Mucosa of stomach (tissue), 1 donor: ENCODE results near the gene AKT2.

ENCODE experiments used
- H3K27me3 ChIP-seq: one replicate; pipeline ENCODE4 v1.7.0; 2013; ENCODE audit warnings: mild to moderate bottlenecking, low read length; ENCODE audit not compliant: control insufficient read depth, insufficient read depth
- H3K36me3 ChIP-seq: one replicate; pipeline ENCODE4 v1.7.0; 2013; ENCODE audit warnings: low read length; ENCODE audit not compliant: control insufficient read depth, insufficient read depth
- H3K4me1 ChIP-seq: one replicate; pipeline ENCODE4 v1.7.0; 2013; ENCODE audit warnings: mild to moderate bottlenecking, low read length; ENCODE audit not compliant: control insufficient read depth, insufficient read depth
- H3K4me3 ChIP-seq: one replicate; pipeline ENCODE4 v1.7.0; 2013; ENCODE audit warnings: low read length
- H3K9ac ChIP-seq: one replicate; pipeline ENCODE4 v1.7.0; 2013; ENCODE audit warnings: mild to moderate bottlenecking, low read length, moderate library complexity
- H3K9me3 ChIP-seq: one replicate; pipeline ENCODE4 v1.7.0; 2013; ENCODE audit warnings: mild to moderate bottlenecking, low read length, moderate library complexity; ENCODE audit not compliant: control insufficient read depth
- donor health status: Pancreatic carcinoma.

AKT2 gene

GRCh38 chr19:40244579-40245317, 40.4 kb downstream of the AKT2 start:
- Histone ChIP-seq H3K9ac (no peak overlapping the region), H3K9me3 (no peaks in the 10 kb centered on the region), H3K4me1 (no peaks in the 10 kb centered on the region), H3K4me3 (no peak overlapping the region), H3K36me3 (no peaks in the 10 kb centered on the region), H3K27me3 (no peaks in the 10 kb centered on the region)

DNA sequence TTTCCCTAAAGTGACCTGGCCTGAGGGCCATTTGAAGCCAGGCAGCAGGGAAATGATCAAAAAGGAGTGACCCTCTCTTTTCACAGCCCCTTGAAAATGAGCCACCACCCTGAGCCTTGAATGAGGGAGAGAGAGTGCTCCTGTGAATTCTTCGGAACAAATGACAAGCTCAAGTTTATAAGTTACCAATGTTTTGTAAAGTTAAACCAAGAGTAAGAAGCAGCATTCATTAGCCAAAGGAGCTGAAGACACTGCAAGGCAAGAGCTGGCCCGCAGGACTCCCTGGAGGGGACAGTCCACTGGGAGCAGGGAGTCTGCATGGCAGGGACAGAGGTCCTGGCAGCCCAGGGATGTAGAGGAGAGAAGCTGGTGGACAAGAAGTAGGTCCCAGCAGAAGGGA, 42.0 kb downstream of the AKT2 start:
- H3K9ac ChIP-seq, result no peak overlapping the region
- peaks cover 3% of the 10 kb centered on the region for H3K36me3 ChIP-seq
- H3K27me3 ChIP-seq, result no peaks in the 10 kb centered on the region
- H3K4me3 ChIP-seq, result no peak overlapping the region
- no peaks in the 10 kb centered on the region for H3K9me3 ChIP-seq
- H3K4me1 ChIP-seq, result no peaks in the 10 kb centered on the region

DNA sequence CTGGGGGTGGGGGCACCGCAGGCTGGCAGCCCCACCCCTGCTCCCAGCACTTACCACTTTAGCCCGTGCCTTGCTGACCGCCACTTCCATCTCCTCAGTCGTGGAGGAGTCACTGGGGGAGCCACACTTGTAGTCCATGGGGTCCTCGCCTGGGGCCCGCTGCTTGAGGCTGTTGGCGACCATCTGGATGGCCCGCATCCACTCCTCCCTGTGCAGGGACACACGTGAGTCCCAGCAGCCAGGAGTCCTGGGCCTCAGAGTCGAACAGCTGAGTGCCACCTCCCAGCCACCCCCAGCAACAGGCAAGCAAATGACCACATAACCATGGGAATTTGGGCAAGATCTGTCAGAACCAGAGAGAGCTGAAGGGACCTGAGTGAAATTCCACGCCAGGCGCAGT, 42.7 kb downstream of the AKT2 start:
- Histone ChIP-seq H3K9ac (no peak overlapping the region), H3K27me3 (no peaks in the 10 kb centered on the region), H3K9me3 (no peaks in the 10 kb centered on the region), H3K36me3 (peaks cover 5% of the 10 kb centered on the region), H3K4me3 (no peak overlapping the region), H3K4me1 (no peaks in the 10 kb centered on the region)

GRCh38 chr19:40241809-40242384, 43.2 kb downstream of the AKT2 start:
- Histone ChIP-seq H3K9ac (no peak overlapping the region), H3K4me3 (no peak overlapping the region), H3K9me3 (no peaks in the 10 kb centered on the region), H3K4me1 (no peaks in the 10 kb centered on the region), H3K36me3 (peaks cover 5% of the 10 kb centered on the region), H3K27me3 (no peaks in the 10 kb centered on the region)

DNA sequence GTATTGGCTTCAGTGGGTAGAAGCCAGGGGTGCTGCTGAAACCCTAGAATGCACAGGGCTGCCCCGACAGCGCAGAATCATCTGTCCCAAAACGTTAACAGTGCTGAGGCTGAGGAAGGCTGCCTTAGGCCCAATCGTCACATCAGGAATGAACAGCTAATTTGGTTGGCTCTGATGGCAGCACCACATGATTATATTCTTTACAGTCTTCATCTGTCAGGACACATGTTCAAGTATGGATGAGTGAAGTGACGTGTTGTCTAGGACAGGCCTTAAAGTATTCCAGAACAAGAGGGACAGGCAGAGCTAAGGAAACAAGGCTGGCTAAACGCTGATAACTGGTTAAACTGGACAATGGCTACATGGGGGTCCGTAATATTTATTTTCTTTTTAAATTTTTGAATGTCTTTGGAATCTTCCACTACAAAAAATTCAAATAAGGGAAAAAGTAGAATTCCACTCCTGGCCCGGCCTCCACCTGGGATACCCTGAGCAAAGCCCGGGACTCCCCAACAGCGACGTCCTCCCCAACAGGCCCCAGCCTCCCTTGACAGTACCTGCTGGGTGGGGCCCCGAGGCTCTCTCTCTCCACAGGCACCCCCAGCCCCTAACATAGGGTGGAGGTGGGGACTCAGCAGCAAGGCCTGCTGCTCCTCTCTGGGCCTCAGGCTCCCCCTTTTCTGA, 43.9 kb downstream of the AKT2 start:
- Histone ChIP-seq H3K27me3 (no peaks in the 10 kb centered on the region), H3K4me1 (no peaks in the 10 kb centered on the region), H3K36me3 (peaks cover 5% of the 10 kb centered on the region), H3K9ac (no peak overlapping the region), H3K4me3 (no peak overlapping the region), H3K9me3 (no peaks in the 10 kb centered on the region)

DNA sequence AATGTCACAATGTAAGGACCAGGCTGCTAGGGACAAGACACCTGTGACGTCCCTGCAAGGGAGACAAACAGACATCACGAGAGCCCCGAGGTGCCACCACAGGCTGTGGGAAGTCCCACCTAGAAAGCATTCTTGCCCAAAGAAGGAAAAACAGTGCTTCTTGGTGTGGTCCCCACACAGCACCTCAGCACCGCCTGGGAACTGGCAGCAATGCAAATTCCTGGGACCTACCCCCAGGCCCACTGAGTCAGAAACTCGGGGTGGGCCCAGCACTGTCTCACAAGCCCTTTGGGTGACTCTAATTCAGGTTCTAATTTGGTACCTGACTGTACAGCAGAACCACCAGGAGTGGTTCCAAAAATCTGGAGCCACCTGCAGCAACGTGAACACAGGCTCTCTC, 44.8 kb downstream of the AKT2 start:
- Histone ChIP-seq H3K9ac (no peak overlapping the region), H3K9me3 (no peaks in the 10 kb centered on the region), H3K4me1 (no peaks in the 10 kb centered on the region), H3K27me3 (no peaks in the 10 kb centered on the region), H3K4me3 (no peak overlapping the region), H3K36me3 (peaks cover 5% of the 10 kb centered on the region)

DNA sequence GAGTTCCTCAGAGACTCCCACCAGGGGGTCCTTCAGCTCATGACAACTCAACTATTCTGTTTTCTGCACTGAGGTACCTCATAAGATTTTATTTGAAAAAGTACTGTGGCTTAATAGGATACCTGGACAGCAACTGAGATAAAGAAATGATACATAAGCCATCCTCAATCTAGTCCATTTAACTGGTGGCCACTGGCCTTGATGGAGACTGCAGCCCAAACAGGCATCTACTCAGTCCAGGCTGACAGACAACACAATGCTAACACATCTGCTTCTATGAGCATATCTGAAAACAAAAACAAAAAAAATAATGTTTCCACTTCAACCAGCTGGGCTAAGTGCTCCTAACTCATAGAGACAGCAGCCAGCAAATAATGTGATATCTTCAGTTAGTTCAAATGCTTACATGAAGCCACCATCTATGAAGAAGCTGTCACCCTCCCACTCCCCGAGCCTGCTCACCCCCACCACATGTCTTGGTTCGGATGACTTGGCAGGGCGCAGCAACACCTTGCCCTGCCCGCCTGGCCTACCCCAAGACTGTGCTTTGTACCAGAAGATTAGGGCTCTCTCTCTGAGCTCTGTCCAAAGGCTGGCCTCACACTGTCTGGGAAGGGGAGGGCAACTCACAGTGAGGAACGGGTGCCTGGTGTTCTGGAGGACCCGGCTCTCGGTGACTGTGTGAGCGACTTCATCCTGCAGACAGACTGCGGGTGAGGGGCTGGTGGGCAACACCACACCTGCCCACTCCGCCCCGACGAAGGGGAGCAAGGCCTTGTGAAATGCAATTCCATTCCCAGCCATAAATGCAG, 45.5 kb downstream of the AKT2 start:
- peaks cover 5% of the 10 kb centered on the region for H3K36me3 ChIP-seq
- H3K4me3 ChIP-seq, result no peak overlapping the region
- H3K4me1 ChIP-seq, result no peaks in the 10 kb centered on the region
- no peaks in the 10 kb centered on the region for H3K27me3 ChIP-seq
- no peak overlapping the region for H3K9ac ChIP-seq
- H3K9me3 ChIP-seq, result no peaks in the 10 kb centered on the region

DNA sequence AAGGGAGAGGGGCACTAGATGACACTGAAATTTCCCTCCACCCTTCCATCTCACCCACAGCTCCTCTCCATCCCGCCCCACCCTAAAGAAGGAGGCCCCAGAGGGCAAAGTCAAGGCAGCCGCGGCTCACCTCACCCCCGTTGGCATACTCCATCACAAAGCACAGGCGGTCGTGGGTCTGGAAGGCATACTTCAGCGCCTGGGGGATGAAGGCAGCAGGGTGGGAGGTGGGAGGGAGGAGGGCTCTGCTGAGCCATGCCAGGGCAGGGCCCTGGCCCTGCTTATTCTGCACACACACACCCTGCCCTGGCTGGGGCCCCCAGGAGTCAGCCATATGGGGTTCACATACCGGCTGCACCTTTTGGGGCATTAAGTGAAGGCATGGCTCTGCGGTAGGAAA, 46.4 kb downstream of the AKT2 start:
- Histone ChIP-seq H3K27me3 (no peaks in the 10 kb centered on the region), H3K9ac (no peak overlapping the region), H3K36me3 (peaks cover 5% of the 10 kb centered on the region), H3K4me3 (no peak overlapping the region), H3K9me3 (no peaks in the 10 kb centered on the region), H3K4me1 (no peaks in the 10 kb centered on the region)

- H3K4me3 ChIP-seq, result no peak overlapping the region
- H3K9ac ChIP-seq, result no peak overlapping the region
- H3K27me3 ChIP-seq, result no peaks in the 10 kb centered on the region
- no peaks in the 10 kb centered on the region for H3K9me3 ChIP-seq
- peaks cover 5% of the 10 kb centered on the region for H3K36me3 ChIP-seq
- no peaks in the 10 kb centered on the region for H3K4me1 ChIP-seq
Observed at GRCh38 chr19:40237791-40238190, 47.4 kb downstream of the AKT2 start.

GRCh38 chr19:40236366-40236765, 48.8 kb downstream of the AKT2 start:
- no peak overlapping the region for H3K4me3 ChIP-seq
- H3K27me3 ChIP-seq, result no peaks in the 10 kb centered on the region
- no peak overlapping the region for H3K9ac ChIP-seq
- no peaks in the 10 kb centered on the region for H3K9me3 ChIP-seq
- peaks cover 5% of the 10 kb centered on the region for H3K36me3 ChIP-seq
- H3K4me1 ChIP-seq, result no peaks in the 10 kb centered on the region

DNA sequence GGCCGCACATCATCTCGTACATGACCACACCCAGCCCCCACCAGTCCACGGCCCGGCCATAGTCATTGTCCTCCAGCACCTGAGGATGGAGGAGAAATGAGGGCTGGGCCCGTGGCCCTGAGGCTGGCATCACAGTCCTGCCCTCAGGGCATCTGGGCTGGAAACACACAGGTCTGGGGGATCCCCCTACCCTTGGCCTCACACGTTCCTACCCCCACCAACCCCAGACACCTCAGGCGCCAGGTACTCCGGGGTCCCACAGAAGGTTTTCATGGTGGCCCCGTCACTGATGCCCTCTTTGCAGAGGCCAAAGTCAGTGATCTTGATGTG, 49.2 kb downstream of the AKT2 start:
- Histone ChIP-seq H3K9ac (no peak overlapping the region), H3K9me3 (no peaks in the 10 kb centered on the region), H3K27me3 (no peaks in the 10 kb centered on the region), H3K36me3 (peaks cover 5% of the 10 kb centered on the region), H3K4me1 (no peaks in the 10 kb centered on the region), H3K4me3 (no peak overlapping the region)
